ENCODE results near the gene FNBP1. TPM values are rescaled to one million over a fixed set of nuclear protein-coding genes. Genes with fewer than 3 reads are reported as not detected.

Gene FNBP1
- total and polyA plus RNA-seq, 2 of the 13 experiments (the other 11 are each of a cell fraction or from before 2014, with no cell fraction given), result 5.4 to 19.5 TPM

DNA sequence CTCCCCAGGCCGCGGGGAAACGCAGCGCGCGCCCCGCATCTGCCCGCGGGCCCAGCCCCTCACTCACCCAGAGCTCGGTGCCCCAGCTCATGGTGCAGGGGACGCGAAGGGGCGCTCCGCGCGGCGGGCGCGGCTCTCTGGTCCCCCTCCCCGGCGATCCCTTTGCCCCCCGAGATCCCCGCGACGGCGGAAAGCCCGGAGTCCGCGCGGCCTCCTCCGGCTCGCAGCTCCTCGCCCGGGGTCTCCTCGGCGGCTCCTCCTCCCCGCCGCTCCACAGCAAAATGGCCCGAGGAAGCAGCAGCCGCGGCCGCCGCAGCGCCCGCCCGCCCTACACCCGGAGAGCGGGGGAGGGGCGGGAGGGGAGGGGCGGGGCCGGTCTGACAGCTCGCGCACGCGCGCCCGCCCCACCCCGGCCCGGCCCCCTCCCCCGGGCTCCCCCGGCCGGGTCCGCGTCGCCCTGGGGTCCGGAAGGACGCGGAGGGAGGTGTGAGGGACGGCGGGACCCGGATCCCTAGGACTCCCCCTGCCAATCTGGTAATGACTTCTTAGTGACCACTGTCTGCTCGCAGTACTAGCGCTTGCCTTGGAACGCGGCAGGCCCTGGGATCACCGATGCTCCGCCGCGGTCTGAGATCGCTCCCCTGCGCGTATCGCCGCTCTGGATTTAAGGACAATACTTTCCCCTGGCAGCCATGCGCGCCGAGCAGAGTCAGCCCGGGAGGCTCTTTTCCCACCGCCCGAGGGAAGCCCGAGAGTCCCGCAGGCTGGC lies at the start of gene FNBP1 (continued):
- TF ChIP-seq, protein P1, sequence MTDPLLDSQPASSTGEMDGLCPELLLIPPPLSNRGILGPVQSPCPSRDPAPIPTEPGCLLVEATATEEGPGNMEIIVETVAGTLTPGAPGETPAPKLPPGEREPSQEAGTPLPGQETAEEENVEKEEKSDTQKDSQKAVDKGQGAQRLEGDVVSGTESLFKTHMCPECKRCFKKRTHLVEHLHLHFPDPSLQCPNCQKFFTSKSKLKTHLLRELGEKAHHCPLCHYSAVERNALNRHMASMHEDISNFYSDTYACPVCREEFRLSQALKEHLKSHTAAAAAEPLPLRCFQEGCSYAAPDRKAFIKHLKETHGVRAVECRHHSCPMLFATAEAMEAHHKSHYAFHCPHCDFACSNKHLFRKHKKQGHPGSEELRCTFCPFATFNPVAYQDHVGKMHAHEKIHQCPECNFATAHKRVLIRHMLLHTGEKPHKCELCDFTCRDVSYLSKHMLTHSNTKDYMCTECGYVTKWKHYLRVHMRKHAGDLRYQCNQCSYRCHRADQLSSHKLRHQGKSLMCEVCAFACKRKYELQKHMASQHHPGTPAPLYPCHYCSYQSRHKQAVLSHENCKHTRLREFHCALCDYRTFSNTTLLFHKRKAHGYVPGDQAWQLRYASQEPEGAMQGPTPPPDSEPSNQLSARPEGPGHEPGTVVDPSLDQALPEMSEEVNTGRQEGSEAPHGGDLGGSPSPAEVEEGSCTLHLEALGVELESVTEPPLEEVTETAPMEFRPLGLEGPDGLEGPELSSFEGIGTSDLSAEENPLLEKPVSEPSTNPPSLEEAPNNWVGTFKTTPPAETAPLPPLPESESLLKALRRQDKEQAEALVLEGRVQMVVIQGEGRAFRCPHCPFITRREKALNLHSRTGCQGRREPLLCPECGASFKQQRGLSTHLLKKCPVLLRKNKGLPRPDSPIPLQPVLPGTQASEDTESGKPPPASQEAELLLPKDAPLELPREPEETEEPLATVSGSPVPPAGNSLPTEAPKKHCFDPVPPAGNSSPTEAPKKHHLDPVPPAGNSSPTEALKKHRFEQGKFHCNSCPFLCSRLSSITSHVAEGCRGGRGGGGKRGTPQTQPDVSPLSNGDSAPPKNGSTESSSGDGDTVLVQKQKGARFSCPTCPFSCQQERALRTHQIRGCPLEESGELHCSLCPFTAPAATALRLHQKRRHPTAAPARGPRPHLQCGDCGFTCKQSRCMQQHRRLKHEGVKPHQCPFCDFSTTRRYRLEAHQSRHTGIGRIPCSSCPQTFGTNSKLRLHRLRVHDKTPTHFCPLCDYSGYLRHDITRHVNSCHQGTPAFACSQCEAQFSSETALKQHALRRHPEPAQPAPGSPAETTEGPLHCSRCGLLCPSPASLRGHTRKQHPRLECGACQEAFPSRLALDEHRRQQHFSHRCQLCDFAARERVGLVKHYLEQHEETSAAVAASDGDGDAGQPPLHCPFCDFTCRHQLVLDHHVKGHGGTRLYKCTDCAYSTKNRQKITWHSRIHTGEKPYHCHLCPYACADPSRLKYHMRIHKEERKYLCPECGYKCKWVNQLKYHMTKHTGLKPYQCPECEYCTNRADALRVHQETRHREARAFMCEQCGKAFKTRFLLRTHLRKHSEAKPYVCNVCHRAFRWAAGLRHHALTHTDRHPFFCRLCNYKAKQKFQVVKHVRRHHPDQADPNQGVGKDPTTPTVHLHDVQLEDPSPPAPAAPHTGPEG (CRISPR knock-in tag; IDR thresholded peaks at IDR 0.05), result peak; percentile 69; the same call in 1 of the 2 replicates
- TF ChIP-seq HDAC2 (CRISPR knock-in tag; IDR thresholded peaks at IDR 0.05) (0 out of 2 replicates have a peak, but pooled peaks have one; percentile 9), HNRNPK (IDR thresholded peaks at IDR 0.05; ENCODE audit: low read depth, low read length, poor library complexity, severe bottlenecking) (peak; percentile 65), SMYD3 (CRISPR knock-in tag; IDR thresholded peaks at IDR 0.05) (0 out of 2 replicates have a peak, but pooled peaks have one; percentile 16), ZNF432 (CRISPR knock-in tag; IDR thresholded peaks at IDR 0.05; ENCODE audit: borderline replicate concordance) (no peak), KMT2A (CRISPR knock-in tag; IDR thresholded peaks at IDR 0.05) (peak; percentile 78; the same call in 1 of the 2 replicates), KDM3A (CRISPR knock-in tag; IDR thresholded peaks at IDR 0.05; ENCODE audit: low read depth) (0 out of 2 replicates have a peak, but pooled peaks have one; percentile 5), FOXC1 (CRISPR knock-in tag; IDR thresholded peaks at IDR 0.05; ENCODE audit: borderline replicate concordance) (peak; percentile 21; the same call in 1 of the 2 replicates), KLF6 (CRISPR knock-in tag; IDR thresholded peaks at IDR 0.05) (peak; percentile 32), ZFP36L1 (CRISPR knock-in tag; IDR thresholded peaks at IDR 0.05) (peak; percentile 80; the same call in 1 of the 2 replicates), SP140L (CRISPR knock-in tag; IDR thresholded peaks at IDR 0.05; ENCODE audit: borderline replicate concordance) (0 out of 2 replicates have a peak, but pooled peaks have one; percentile 18), KAT8 (CRISPR knock-in tag; IDR thresholded peaks at IDR 0.05) (peak; percentile 55), FOXP1 (IDR thresholded peaks at IDR 0.05) (no peak), FOXP1 (CRISPR knock-in tag; IDR thresholded peaks at IDR 0.05) (no peak), SAFB2 (CRISPR knock-in tag; IDR thresholded peaks at IDR 0.05; ENCODE audit: borderline replicate concordance, low read depth) (no peak), ZNF501 (CRISPR knock-in tag; IDR thresholded peaks at IDR 0.05) (peak; percentile 22), ZFP82 (CRISPR knock-in tag; IDR thresholded peaks at IDR 0.05; ENCODE audit: borderline replicate concordance) (peak; percentile 30; the same call in 1 of the 2 replicates)
- TF ChIP-seq, protein P2, sequence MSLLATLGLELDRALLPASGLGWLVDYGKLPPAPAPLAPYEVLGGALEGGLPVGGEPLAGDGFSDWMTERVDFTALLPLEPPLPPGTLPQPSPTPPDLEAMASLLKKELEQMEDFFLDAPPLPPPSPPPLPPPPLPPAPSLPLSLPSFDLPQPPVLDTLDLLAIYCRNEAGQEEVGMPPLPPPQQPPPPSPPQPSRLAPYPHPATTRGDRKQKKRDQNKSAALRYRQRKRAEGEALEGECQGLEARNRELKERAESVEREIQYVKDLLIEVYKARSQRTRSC (CRISPR knock-in tag; IDR thresholded peaks at IDR 0.05; ENCODE audit: low read depth), result no peak
- TF ChIP-seq, protein P3, sequence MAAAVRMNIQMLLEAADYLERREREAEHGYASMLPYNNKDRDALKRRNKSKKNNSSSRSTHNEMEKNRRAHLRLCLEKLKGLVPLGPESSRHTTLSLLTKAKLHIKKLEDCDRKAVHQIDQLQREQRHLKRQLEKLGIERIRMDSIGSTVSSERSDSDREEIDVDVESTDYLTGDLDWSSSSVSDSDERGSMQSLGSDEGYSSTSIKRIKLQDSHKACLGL (CRISPR knock-in tag; IDR thresholded peaks at IDR 0.05), result peak; percentile 44; the same call in 1 of the 2 replicates
- TF ChIP-seq, protein P4, sequence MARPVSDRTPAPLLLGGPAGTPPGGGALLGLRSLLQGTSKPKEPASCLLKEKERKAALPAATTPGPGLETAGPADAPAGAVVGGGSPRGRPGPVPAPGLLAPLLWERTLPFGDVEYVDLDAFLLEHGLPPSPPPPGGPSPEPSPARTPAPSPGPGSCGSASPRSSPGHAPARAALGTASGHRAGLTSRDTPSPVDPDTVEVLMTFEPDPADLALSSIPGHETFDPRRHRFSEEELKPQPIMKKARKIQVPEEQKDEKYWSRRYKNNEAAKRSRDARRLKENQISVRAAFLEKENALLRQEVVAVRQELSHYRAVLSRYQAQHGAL (CRISPR knock-in tag; IDR thresholded peaks at IDR 0.05; ENCODE audit: not compliant biosample characterization), result peak; percentile 45
- TF ChIP-seq, protein P5, sequence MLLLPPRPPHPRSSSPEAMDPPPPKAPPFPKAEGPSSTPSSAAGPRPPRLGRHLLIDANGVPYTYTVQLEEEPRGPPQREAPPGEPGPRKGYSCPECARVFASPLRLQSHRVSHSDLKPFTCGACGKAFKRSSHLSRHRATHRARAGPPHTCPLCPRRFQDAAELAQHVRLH (CRISPR knock-in tag; IDR thresholded peaks at IDR 0.05; ENCODE audit: borderline replicate concordance, low read depth), result 0 out of 2 replicates have a peak, but pooled peaks have one; percentile 27
